CD4-positive, alpha-beta T cell (primary cell): ENCODE data around the gene TBX3. TPM values are rescaled to one million over a fixed set of nuclear protein-coding genes. Genes with fewer than 3 reads are reported as not detected.

Experiments used
- ATAC-seq: fragments of 200-7000 bp; cut with Tn5 transposase; one replicate; pipeline ENCODE4 v1.10.0; 2022; ENCODE audit warnings: mild to moderate bottlenecking; ENCODE audit not compliant: poor library complexity
- CTCF ChIA-PET: fragments of 350-600 bp; sonication (Branson Sonifier 250); formaldehyde crosslinking; loops from one replicate; lab custom pipeline; 2021; ENCODE audit warnings: antibody characterized with exemption, inconsistent platforms; lab: Charles Lee
- POLR2A ChIA-PET: fragments of 350-600 bp; sonication (Branson Sonifier 250); formaldehyde crosslinking; loops from one replicate; lab custom pipeline; 2021; ENCODE audit warnings: antibody characterized with exemption, inconsistent platforms; lab: Charles Lee
- DNase-seq, 14 experiments: peaks; one replicate each; pipeline ENCODE4 v3.0.0-alpha.2; 2013 to 2020; ENCODE audit warnings: mixed read lengths in 2 of 14
- H3K27ac ChIP-seq, 2 donors: one replicate each; pipeline versions ENCODE4 v1.5.1 to v1.7.0; 2013; ENCODE audit warnings: low read length in 2 of 2, low read depth in 1 of 2, mild to moderate bottlenecking in 1 of 2
- H3K27me3 ChIP-seq, 2 experiments: 1 replicate in 1 of 2; 2 replicates in 1 of 2; pipeline versions ENCODE4 v1.6.1 to v1.7.0; 2013; ENCODE audit warnings: low read length in 2 of 2, control low read depth in 1 of 2, mild to moderate bottlenecking in 1 of 2, moderate library complexity in 1 of 2; ENCODE audit not compliant: insufficient read depth in 2 of 2, control insufficient read depth in 1 of 2
- H3K36me3 ChIP-seq: one replicate; pipeline ENCODE4 v1.6.1; 2013; ENCODE audit warnings: low read length, control low read depth; ENCODE audit not compliant: insufficient read depth
- H3K4me1 ChIP-seq: one replicate; pipeline ENCODE4 v1.6.1; 2013; ENCODE audit warnings: low read length, control low read depth; ENCODE audit not compliant: insufficient read depth
- H3K4me3 ChIP-seq: one replicate; pipeline ENCODE4 v1.5.1; 2013; ENCODE audit warnings: mild to moderate bottlenecking, low read length, moderate library complexity
- H3K9me3 ChIP-seq, 2 experiments: 1 replicate in 1 of 2; 2 replicates in 1 of 2; pipeline versions ENCODE4 v1.6.1 to v1.7.0; 2013; ENCODE audit warnings: low read length in 2 of 2, mild to moderate bottlenecking in 2 of 2, control low read depth in 1 of 2, moderate library complexity in 1 of 2; ENCODE audit not compliant: control insufficient read depth in 1 of 2, insufficient read depth in 1 of 2
- H3K27ac Mint-ChIP-seq: one replicate; pipeline ENCODE4 v1.8.0; 2020; ENCODE audit warnings: mixed read lengths
- H3K27me3 Mint-ChIP-seq: one replicate; pipeline ENCODE4 v1.8.0; 2021; ENCODE audit warnings: mixed read lengths
- H3K36me3 Mint-ChIP-seq: one replicate; pipeline ENCODE4 v1.8.0; 2021; ENCODE audit warnings: low read depth, mixed read lengths
- H3K4me1 Mint-ChIP-seq: one replicate; pipeline ENCODE4 v1.8.0; 2021; ENCODE audit warnings: low read depth, mixed read lengths
- H3K4me3 Mint-ChIP-seq: one replicate; pipeline ENCODE4 v1.8.0; 2020; ENCODE audit warnings: mild to moderate bottlenecking, mixed read lengths
- H3K9me3 Mint-ChIP-seq: one replicate; pipeline ENCODE4 v1.8.0; 2020; ENCODE audit warnings: mixed read lengths
- intact Hi-C, 2 experiments: fragments of 100-400 bp; cut with DNase I in 1 of 2; cut with micrococcal nuclease in 1 of 2; formaldehyde crosslinking; loops; one replicate each; pipeline versions ENCODE4 v1.15.1 to v1.9.0; 2023 to 2025; cut with DNase I, micrococcal nuclease
- total RNA-seq, 174 experiments: library from RNA in 2 of 174; stranded (reverse) in 2 of 174; gene quantifications; one replicate each; pipeline ENCODE4 v1.2.3 and lab custom pipeline; 2021 to 2026
- TF ChIP-seq, protein P1 (sequence below): fragments of 200-600 bp; IDR thresholded peaks from one replicate; pipeline ENCODE4 v1.8.0; 2022; ENCODE audit warnings: antibody characterized with exemption, mild to moderate bottlenecking

Gene TBX3
- total RNA-seq, 2 experiments from 2014 or later = 0.08 TPM; not detected in 1

DNA sequence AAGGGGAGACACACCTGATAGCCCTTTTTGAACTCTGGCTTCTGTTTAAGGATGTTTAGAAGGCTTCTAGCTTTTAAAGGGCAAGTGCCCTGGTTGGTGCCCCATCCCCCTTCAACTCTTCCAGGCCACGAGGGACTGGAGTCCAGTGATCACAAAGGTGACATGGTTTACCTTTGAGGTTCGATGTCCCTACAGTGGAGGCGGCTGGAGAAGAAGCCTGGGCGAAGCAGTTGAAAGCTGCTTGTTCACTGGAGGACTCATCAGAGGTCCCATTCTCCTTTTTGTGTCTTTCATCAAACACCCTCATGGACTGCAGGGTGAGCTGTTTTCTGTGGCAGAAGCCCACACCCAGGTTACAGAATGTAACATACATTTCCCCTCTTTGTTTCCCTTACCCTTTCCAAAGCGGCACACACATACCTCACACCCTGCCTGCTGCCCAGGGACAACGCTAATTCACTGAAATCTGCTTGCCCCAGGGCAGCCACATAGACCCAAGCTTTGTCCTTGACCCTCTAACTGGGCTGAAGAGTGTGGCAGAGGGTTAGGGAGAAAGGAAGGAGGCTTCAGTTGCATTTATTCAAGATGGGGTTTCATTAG, 7.7 kb downstream of the TBX3 start:
- TF ChIP-seq, protein P1, sequence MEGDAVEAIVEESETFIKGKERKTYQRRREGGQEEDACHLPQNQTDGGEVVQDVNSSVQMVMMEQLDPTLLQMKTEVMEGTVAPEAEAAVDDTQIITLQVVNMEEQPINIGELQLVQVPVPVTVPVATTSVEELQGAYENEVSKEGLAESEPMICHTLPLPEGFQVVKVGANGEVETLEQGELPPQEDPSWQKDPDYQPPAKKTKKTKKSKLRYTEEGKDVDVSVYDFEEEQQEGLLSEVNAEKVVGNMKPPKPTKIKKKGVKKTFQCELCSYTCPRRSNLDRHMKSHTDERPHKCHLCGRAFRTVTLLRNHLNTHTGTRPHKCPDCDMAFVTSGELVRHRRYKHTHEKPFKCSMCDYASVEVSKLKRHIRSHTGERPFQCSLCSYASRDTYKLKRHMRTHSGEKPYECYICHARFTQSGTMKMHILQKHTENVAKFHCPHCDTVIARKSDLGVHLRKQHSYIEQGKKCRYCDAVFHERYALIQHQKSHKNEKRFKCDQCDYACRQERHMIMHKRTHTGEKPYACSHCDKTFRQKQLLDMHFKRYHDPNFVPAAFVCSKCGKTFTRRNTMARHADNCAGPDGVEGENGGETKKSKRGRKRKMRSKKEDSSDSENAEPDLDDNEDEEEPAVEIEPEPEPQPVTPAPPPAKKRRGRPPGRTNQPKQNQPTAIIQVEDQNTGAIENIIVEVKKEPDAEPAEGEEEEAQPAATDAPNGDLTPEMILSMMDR = no peak
- H3K36me3 Mint-ChIP-seq = no peaks in the 10 kb centered on the region
- CTCF ChIA-PET = interaction anchor here (0.5 kb wide), 1 partner anchor 638 kb away, joined by 3 read pairs; no protein-coding TSS in a partner anchor
- H3K9me3 ChIP-seq = peaks cover 0 to 20% of the 10 kb centered on the region in 2 experiments
- H3K4me1 ChIP-seq = no peaks in the 10 kb centered on the region
- H3K9me3 Mint-ChIP-seq = peaks cover 2% of the 10 kb centered on the region
- no peaks in the 10 kb centered on the region for H3K36me3 ChIP-seq
- no peak overlapping the region for H3K4me3 Mint-ChIP-seq
- H3K4me1 Mint-ChIP-seq = peaks cover 5% of the 10 kb centered on the region
- intact Hi-C loops = no loop called here
- ATAC-seq (no peak), DNase-seq (no peak)
- POLR2A ChIA-PET = no interaction called here
- H3K4me3 ChIP-seq = no peak overlapping the region
- H3K27ac ChIP-seq = no peak overlapping the region
- H3K27me3 ChIP-seq = peaks cover 63 to 87% of the 10 kb centered on the region in 2 experiments
- H3K27me3 Mint-ChIP-seq = peaks cover 95% of the 10 kb centered on the region
- H3K27ac Mint-ChIP-seq = no peak overlapping the region

DNA sequence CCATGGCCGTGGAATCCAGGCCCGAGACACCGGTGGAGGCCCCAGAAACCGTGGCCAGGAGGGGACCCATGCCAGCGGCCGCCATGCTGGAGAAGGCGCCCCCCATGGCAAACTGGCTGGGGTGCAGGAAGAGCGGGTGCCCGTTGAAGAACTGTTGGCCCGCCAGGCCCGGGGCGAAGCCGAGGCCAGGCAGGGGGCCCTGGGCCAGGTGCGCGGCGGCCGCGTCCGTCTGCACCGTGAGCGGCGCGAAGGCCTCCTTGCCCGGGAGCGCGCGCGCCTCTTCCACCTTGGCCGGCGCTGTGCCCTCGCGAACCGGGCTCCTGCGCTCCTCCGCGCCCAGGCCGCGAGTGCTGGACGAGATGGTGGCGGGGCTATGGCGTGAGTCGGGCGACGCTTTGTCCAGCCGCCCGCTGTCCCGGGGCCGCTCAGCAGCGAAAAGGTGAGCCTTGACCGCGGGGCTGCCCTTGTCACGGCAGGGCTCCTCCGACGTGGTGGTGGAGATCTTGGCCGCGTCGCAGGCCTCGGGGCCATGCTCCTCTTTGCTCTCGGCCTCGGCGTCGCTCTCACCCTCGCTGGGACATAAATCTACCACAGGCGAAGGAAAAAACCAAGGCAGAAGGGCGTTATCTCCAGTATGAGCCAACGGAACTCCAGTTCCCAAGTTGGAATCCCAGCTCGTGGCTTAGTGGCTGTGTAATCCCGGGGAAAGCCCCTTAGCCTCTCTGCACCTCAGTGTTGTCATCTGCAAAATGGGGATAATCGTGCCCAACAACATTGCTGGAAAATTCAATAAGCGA, 9.5 kb downstream of the TBX3 start:
- Histone ChIP-seq H3K36me3 (no peaks in the 10 kb centered on the region), H3K4me3 (no peak overlapping the region), H3K9me3 (peaks cover 0 to 22% of the 10 kb centered on the region in 2 experiments), H3K27ac (no peak overlapping the region), H3K4me1 (no peaks in the 10 kb centered on the region), H3K27me3 (peaks cover 61 to 88% of the 10 kb centered on the region in 2 experiments)
- TF ChIP-seq, protein P1 = no peak
- H3K4me1 Mint-ChIP-seq = no peaks in the 10 kb centered on the region
- intact Hi-C loops = no loop called here
- no peak overlapping the region for H3K4me3 Mint-ChIP-seq
- peaks cover 2% of the 10 kb centered on the region for H3K9me3 Mint-ChIP-seq
- H3K27ac Mint-ChIP-seq = no peak overlapping the region
- POLR2A ChIA-PET = no interaction called here
- CTCF ChIA-PET = no interaction called here
- H3K27me3 Mint-ChIP-seq = peaks cover 94% of the 10 kb centered on the region
- ATAC-seq (no peak), DNase-seq (no peak)
- H3K36me3 Mint-ChIP-seq = no peaks in the 10 kb centered on the region

DNA sequence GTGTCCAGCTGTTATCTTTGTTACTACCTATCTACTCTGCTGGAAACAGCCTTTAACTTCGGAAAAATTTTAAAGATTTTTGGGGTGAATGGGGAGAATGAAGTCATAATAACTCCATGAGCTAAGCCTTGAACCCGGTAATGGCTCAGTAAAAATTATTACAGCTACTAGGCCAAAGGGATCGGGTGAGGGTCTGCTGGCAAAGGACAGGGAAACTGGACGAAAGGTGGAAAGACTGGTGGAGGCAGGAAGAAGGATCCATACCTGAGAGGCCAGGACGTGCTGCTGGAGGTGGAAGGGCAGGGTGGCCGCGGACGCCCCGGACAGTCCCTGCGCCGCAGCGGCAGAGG, 10.1 kb downstream of the TBX3 start:
- CTCF ChIA-PET = no interaction called here
- Histone ChIP-seq H3K27me3 (peaks cover 64 to 87% of the 10 kb centered on the region in 2 experiments), H3K36me3 (no peaks in the 10 kb centered on the region), H3K9me3 (peaks cover 0 to 26% of the 10 kb centered on the region in 2 experiments), H3K4me3 (no peak overlapping the region), H3K4me1 (no peaks in the 10 kb centered on the region), H3K27ac (no peak overlapping the region)
- H3K36me3 Mint-ChIP-seq = no peaks in the 10 kb centered on the region
- TF ChIP-seq, protein P1 = no peak
- H3K4me1 Mint-ChIP-seq = no peaks in the 10 kb centered on the region
- no peaks in the 10 kb centered on the region for H3K9me3 Mint-ChIP-seq
- H3K27me3 Mint-ChIP-seq = peaks cover 88% of the 10 kb centered on the region
- no peak overlapping the region for H3K27ac Mint-ChIP-seq
- ATAC-seq (no peak), DNase-seq (no peak)
- POLR2A ChIA-PET = no interaction called here
- intact Hi-C loops = no loop called here
- no peak overlapping the region for H3K4me3 Mint-ChIP-seq
